ENCODE results near the gene TNFRSF12A. TPM values are rescaled to one million over a fixed set of nuclear protein-coding genes. Genes with fewer than 3 reads are reported as not detected.

The TNFRSF12A gene
- total and polyA plus RNA-seq, 2 of the 8 experiments (the other 6 are each of a cell fraction or from before 2014, with no cell fraction given) = 81.0 to 82.5 TPM

DNA sequence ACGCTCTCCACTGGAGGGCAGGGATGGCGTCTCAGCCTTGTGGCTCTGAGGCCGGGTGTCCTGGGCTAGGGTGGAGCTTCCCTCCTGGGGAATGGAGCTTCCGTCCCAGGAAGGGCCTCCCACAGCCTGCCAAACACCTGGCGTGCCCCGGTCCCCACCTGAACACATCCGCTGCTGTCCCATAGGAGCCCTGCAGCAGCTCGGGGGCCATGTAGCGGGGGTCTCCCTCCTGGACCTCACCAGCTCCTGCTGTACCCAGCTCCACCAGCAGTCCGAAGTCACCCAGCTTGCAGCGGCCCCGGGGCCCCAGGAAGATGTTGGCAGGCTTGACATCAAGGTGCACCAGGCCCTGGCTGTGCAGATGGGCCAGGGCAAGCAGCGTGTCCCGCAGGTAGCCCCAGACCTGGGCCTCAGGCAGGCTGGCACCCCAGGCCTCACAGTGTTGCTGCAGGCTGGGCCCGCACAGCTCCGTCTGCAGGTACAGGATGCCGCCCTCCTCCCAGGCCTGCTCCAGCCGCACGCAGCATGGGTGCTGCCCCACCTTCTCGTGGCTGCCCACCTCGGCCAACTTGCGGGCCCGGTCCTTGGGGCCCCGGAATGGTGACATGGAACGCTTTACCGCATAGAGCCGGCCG lies 44.9 kb upstream of the TNFRSF12A start (continued):
- TF ChIP-seq RBBP5 (IDR thresholded peaks at IDR 0.05; ENCODE audit: borderline replicate concordance, low read depth, low read length) (no peak), SP2 (IDR thresholded peaks at IDR 0.05; ENCODE audit: low read length) (no peak), TAF1 (IDR thresholded peaks at IDR 0.05; ENCODE audit: low read depth, low read length) (no peak), TEAD4 (IDR thresholded peaks at IDR 0.05; ENCODE audit: low read depth, low read length) (no peak), TCF12 (IDR thresholded peaks at IDR 0.05; ENCODE audit: low read depth, low read length) (no peak), EP300 (IDR thresholded peaks at IDR 0.05; ENCODE audit: borderline replicate concordance in 1 of 2, low read depth in 2 of 2, low read length in 2 of 2) (no peak)
